MCF 10A (cell line): ENCODE data around the gene SPAG16. TPM values are rescaled to one million over a fixed set of nuclear protein-coding genes. Genes with fewer than 3 reads are reported as not detected.
"Not testable (repeated sequence)": the region's sequence is repeated elsewhere in the genome, so short reads cannot be mapped to it uniquely, and the experiment has no call there.

Source experiments
- BruUV-seq: library from RNA; stranded (reverse); fragments of 400-500 nt; replicated peaks from 2 replicates; lab custom pipeline; 2021; lab: Mats Ljungman, UMichigan
- CTCF ChIA-PET: fragments of 300-600 bp; sonication (Branson Sonifier 250); formaldehyde crosslinking; extraction: SDS; loops from one replicate; lab custom pipeline; 2021; ENCODE audit warnings: antibody characterized with exemption, inconsistent platforms; lab: Yijun Ruan, JAX
- POLR2A ChIA-PET: fragments of 300-600, 350-650 bp; sonication (Branson Sonifier 250); formaldehyde crosslinking; extraction: SDS; loops from one replicate; lab custom pipeline; 2020; ENCODE audit warnings: antibody characterized with exemption, inconsistent platforms; lab: Yijun Ruan, JAX
- DNase-seq: peaks from one replicate; pipeline ENCODE4 v3.0.0-alpha.2; 2018; ENCODE audit not compliant: unreplicated experiment
- H3K27ac Mint-ChIP-seq: one replicate; pipeline ENCODE4 v1.8.0; 2022; ENCODE audit warnings: mild to moderate bottlenecking, low read depth, mixed read lengths; ENCODE audit not compliant: unreplicated experiment
- H3K27me3 Mint-ChIP-seq: one replicate; pipeline ENCODE4 v1.8.0; 2022; ENCODE audit warnings: mixed read lengths; ENCODE audit not compliant: insufficient read depth, unreplicated experiment
- H3K36me3 Mint-ChIP-seq: one replicate; pipeline ENCODE4 v1.8.0; 2022; ENCODE audit warnings: mild to moderate bottlenecking, moderate library complexity, mixed read lengths; ENCODE audit not compliant: insufficient read depth, unreplicated experiment
- H3K4me1 Mint-ChIP-seq: one replicate; pipeline ENCODE4 v1.8.0; 2022; ENCODE audit warnings: mixed read lengths; ENCODE audit not compliant: insufficient read depth, unreplicated experiment
- H3K4me3 Mint-ChIP-seq: one replicate; pipeline ENCODE4 v1.8.0; 2022; ENCODE audit warnings: mild to moderate bottlenecking, moderate library complexity, mixed read lengths; ENCODE audit not compliant: unreplicated experiment
- H3K9me3 Mint-ChIP-seq: one replicate; pipeline ENCODE4 v1.8.0; 2022; ENCODE audit warnings: mixed read lengths; ENCODE audit not compliant: unreplicated experiment
- intact Hi-C: fragments of 100-400 bp; cut with micrococcal nuclease; formaldehyde crosslinking; loops from 2 replicates; pipeline ENCODE4 v1.14.1; 2022
- total RNA-seq: library from RNA; stranded (reverse); gene quantifications from 2 replicates; pipeline ENCODE4 v1.2.3, GENCODE V29; 2022
- TF ChIP-seq, protein P1 (sequence below): fragments of 200-600 bp; IDR thresholded peaks from one replicate; pipeline ENCODE4 v1.8.0; 2022; ENCODE audit warnings: antibody characterized with exemption, mild to moderate bottlenecking; ENCODE audit not compliant: unreplicated experiment

SPAG16 gene
- total RNA-seq, 1 experiment from 2014 or later, result 11.5 TPM

GRCh38 chr2:213679894-213680293 is 395.6 kb downstream of the SPAG16 start:
- DNase-seq, result no peak
- no peak overlapping the region for H3K4me3 Mint-ChIP-seq
- no peak overlapping the region for H3K27ac Mint-ChIP-seq
- intact Hi-C loops, result no loop called here
- ChIA-PET CTCF (no interaction called here), POLR2A (no interaction called here)
- H3K27me3 Mint-ChIP-seq, result no peaks in the 10 kb centered on the region
- no peaks in the 10 kb centered on the region for H3K36me3 Mint-ChIP-seq
- no peaks in the 10 kb centered on the region for H3K9me3 Mint-ChIP-seq
- no peaks in the 10 kb centered on the region for H3K4me1 Mint-ChIP-seq
- TF ChIP-seq, protein P1, sequence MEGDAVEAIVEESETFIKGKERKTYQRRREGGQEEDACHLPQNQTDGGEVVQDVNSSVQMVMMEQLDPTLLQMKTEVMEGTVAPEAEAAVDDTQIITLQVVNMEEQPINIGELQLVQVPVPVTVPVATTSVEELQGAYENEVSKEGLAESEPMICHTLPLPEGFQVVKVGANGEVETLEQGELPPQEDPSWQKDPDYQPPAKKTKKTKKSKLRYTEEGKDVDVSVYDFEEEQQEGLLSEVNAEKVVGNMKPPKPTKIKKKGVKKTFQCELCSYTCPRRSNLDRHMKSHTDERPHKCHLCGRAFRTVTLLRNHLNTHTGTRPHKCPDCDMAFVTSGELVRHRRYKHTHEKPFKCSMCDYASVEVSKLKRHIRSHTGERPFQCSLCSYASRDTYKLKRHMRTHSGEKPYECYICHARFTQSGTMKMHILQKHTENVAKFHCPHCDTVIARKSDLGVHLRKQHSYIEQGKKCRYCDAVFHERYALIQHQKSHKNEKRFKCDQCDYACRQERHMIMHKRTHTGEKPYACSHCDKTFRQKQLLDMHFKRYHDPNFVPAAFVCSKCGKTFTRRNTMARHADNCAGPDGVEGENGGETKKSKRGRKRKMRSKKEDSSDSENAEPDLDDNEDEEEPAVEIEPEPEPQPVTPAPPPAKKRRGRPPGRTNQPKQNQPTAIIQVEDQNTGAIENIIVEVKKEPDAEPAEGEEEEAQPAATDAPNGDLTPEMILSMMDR, result no peak
- no TSS peak for BruUV-seq

DNA sequence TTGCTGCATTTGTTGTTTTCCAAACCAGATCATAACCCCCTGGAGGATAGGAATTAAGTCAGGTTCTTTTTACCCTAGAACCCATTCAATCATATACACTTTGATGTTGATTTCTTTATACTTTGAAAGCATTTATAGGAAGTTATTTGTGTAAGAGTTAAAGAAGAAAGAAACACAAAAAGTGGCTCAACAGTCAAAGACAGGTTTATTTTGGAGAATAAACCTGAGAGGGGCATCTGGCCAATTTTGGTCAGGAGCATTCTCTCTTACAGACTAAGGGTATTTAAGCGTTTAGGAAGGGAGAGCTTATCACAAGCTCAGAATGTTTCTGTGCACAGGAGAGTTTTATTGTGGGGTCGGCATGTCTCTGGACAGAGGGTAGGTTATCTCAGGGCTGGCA is 398.0 kb downstream of the SPAG16 start:
- no TSS peak for BruUV-seq
- H3K36me3 Mint-ChIP-seq, result no peaks in the 10 kb centered on the region
- POLR2A ChIA-PET, result no interaction called here

GRCh38 chr2:213688133-213688532 is 403.9 kb downstream of the SPAG16 start:
- Mint-ChIP-seq H3K36me3 (no peaks in the 10 kb centered on the region), H3K27me3 (no peaks in the 10 kb centered on the region), H3K4me1 (no peaks in the 10 kb centered on the region), H3K9me3 (no peaks in the 10 kb centered on the region), H3K27ac (no peak overlapping the region), H3K4me3 (no peak overlapping the region)
- intact Hi-C loops, result no loop called here
- no TSS peak for BruUV-seq
- ChIA-PET POLR2A (no interaction called here), CTCF (no interaction called here)
- no peak for DNase-seq
- TF ChIP-seq, protein P1, result no peak

More for the DNA sequence above, 398.0 kb downstream of the SPAG16 start:
- no peaks in the 10 kb centered on the region for H3K9me3 Mint-ChIP-seq
- no peaks in the 10 kb centered on the region for H3K4me1 Mint-ChIP-seq
- TF ChIP-seq, protein P1, result no peak
- H3K27me3 Mint-ChIP-seq, result no peaks in the 10 kb centered on the region
- DNase-seq, result no peak
- H3K4me3 Mint-ChIP-seq, result no peak overlapping the region
- no peak overlapping the region for H3K27ac Mint-ChIP-seq
- CTCF ChIA-PET, result interaction anchor here (0.7 kb wide), 1 partner anchor 1524 kb away, joined by 4 read pairs; no protein-coding TSS in a partner anchor
- intact Hi-C loops, result no loop called here

GRCh38 chr2:213688825-213689224 is 404.6 kb downstream of the SPAG16 start:
- DNase-seq, BruUV-seq, H3K9me3 Mint-ChIP-seq, H3K27ac Mint-ChIP-seq, H3K4me1 Mint-ChIP-seq, H3K4me3 Mint-ChIP-seq, H3K27me3 Mint-ChIP-seq, intact Hi-C loops, POLR2A ChIA-PET, CTCF ChIA-PET, H3K36me3 Mint-ChIP-seq: not testable (repeated sequence)

DNA sequence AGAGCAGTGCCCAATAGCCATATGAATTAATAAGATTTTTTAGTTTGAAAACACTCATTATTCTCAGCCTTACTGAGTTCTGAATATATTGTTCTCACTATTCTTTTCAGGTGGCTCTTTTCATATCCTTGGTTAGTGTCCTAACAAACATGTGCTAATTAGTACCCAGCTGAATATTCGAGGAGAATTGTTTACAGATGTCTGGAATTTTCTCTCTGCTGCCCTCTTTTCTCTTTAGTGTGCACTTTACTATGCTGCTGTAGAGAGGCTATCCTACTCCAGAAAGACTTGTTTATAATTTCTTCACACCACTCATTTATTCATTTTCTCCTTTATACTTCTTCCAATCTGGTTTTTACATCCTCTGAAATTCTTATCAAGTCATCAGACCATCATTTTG is 405.3 kb downstream of the SPAG16 start:
- H3K27me3 Mint-ChIP-seq, result no peaks in the 10 kb centered on the region
- no peaks in the 10 kb centered on the region for H3K4me1 Mint-ChIP-seq

More for the DNA sequence above, 405.3 kb downstream of the SPAG16 start:
- ChIA-PET CTCF (interaction anchor here (0.6 kb wide), 1 partner anchor 115 kb away, joined by 3 read pairs; no protein-coding TSS in a partner anchor), POLR2A (no interaction called here)
- Mint-ChIP-seq H3K27ac (no peak overlapping the region), H3K36me3 (no peaks in the 10 kb centered on the region), H3K4me3 (no peak overlapping the region), H3K9me3 (no peaks in the 10 kb centered on the region)
- TF ChIP-seq, protein P1, result no peak
- DNase-seq, result no peak
- BruUV-seq, result no TSS peak
- intact Hi-C loops, result no loop called here
